HepG2 (cell line): ENCODE results near the gene PPP3R1.

Experiments
- ATF6 ChIP-seq: sonication (generic); formaldehyde crosslinking; conservative IDR thresholded peaks from 2 replicates; pipeline ENCODE4 v1.4.0; 2020; ENCODE audit warnings: missing genetic modification reagents
- CHD2 ChIP-seq: IDR thresholded peaks from 2 replicates; pipeline ENCODE4 v1.6.1; 2011; ENCODE audit warnings: low read depth, low read length, improper control_type of control experiment
- HMG20A ChIP-seq: IDR thresholded peaks from 2 replicates; pipeline ENCODE4 v1.6.1; 2016; ENCODE audit warnings: borderline replicate concordance
- PREB ChIP-seq: sonication (generic); formaldehyde crosslinking; IDR thresholded peaks from 2 replicates; pipeline ENCODE4 v1.4.0; 2020; ENCODE audit warnings: missing genetic modification reagents
- TCF7L2 ChIP-seq: IDR thresholded peaks from 2 replicates; pipeline ENCODE4 v1.6.1; 2011; ENCODE audit warnings: mild to moderate bottlenecking, low read depth, low read length, moderate library complexity
- TEAD3 ChIP-seq: optimal IDR thresholded peaks from 2 replicates; pipeline ENCODE3; 2016; ENCODE audit warnings: borderline replicate concordance
- YY1 ChIP-seq: IDR thresholded peaks from 2 replicates; pipeline ENCODE4 v1.6.1; 2011; ENCODE audit warnings: low read length, low read depth, moderate library complexity, mild to moderate bottlenecking; ENCODE audit not compliant: insufficient read depth, insufficient replicate concordance
- ZFX ChIP-seq: sonication (generic); formaldehyde crosslinking; IDR thresholded peaks from 2 replicates; pipeline ENCODE4 v1.4.0; 2020; ENCODE audit warnings: mild to moderate bottlenecking, low read depth, missing genetic modification reagents, moderate library complexity
- ZNF777 ChIP-seq: sonication (generic); formaldehyde crosslinking; IDR thresholded peaks from 2 replicates; pipeline ENCODE4 v1.4.0; 2020; ENCODE audit warnings: missing genetic modification reagents
- ZNF780A ChIP-seq: sonication (generic); formaldehyde crosslinking; IDR thresholded peaks from 2 replicates; pipeline ENCODE4 v1.8.0; 2022; ENCODE audit warnings: mild to moderate bottlenecking, missing genetic modification reagents, moderate library complexity
- TF ChIP-seq, protein P1 (sequence below), 2 experiments: sonication (generic) in 1 of 2; formaldehyde crosslinking in 1 of 2; IDR thresholded peaks; 2 replicates each; pipeline versions ENCODE4 v1.5.1 to v1.6.1; 2011 to 2020; ENCODE audit warnings: borderline replicate concordance in 1 of 2, low read depth in 1 of 2, low read length in 1 of 2, mild to moderate bottlenecking in 1 of 2, missing genetic modification reagents in 1 of 2, moderate library complexity in 1 of 2
- TF ChIP-seq, protein P2 (sequence below): sonication (generic); formaldehyde crosslinking; IDR thresholded peaks from 2 replicates; pipeline ENCODE4 v1.4.0; 2020; ENCODE audit warnings: missing genetic modification reagents

DNA sequence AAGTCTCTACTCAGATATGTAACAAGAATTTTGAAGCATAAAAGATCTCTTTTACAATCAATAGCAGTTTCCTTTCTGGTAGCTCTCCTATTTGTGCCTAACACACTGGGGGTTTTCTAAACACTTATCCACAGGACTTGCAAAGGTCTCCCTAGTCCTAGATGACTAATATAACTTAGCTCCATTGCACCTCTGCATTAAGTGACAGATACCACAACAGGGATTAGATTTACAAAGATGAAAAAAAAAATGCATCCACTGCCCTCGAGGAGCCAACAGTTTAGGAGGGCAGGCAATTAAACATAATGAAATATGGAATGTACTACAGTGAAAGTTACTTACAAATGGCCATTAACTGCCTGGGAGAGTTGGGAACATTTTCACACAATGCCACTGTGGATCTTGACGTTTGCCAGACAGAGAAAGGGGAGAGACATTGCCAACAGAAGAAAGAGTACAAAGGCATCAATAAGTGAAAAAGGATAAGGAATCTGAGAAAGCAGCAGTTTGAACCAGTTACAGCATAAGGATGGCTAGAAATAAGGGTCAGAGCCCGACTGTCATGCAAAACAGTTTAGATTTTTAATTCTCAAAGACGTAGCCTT, 14.3 kb downstream of the PPP3R1 start:
- TF ChIP-seq CHD2 (no peak), ZFX (no peak), TCF7L2 (no peak), YY1 (no peak), ZNF780A (no peak), ZNF777 (no peak), HMG20A (CRISPR knock-in tag) (no peak), ATF6 (no peak), TEAD3 (CRISPR knock-in tag) (no peak), PREB (CRISPR knock-in tag) (no peak)
- TF ChIP-seq, protein P1, sequence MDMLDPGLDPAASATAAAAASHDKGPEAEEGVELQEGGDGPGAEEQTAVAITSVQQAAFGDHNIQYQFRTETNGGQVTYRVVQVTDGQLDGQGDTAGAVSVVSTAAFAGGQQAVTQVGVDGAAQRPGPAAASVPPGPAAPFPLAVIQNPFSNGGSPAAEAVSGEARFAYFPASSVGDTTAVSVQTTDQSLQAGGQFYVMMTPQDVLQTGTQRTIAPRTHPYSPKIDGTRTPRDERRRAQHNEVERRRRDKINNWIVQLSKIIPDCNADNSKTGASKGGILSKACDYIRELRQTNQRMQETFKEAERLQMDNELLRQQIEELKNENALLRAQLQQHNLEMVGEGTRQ (IDR thresholded peaks at IDR 0.05; ENCODE audit: low read depth, low read length) = no peak
- TF ChIP-seq, protein P1 (CRISPR knock-in tag; IDR thresholded peaks at IDR 0.05; ENCODE audit: borderline replicate concordance) = no peak
- TF ChIP-seq, protein P2, sequence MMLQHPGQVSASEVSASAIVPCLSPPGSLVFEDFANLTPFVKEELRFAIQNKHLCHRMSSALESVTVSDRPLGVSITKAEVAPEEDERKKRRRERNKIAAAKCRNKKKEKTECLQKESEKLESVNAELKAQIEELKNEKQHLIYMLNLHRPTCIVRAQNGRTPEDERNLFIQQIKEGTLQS (CRISPR knock-in tag) = no peak
